ACC112 (cell line): Measurements from ENCODE around the gene LHX3.
A peak's percentile ranks its signal among the peaks of the same experiment; 100 is the strongest.

Experiments
- H2AFZ ChIP-seq: fragments of 200-600 bp; sonication (generic); one replicate; pipeline ENCODE4 v1.6.0; 2017; ENCODE audit warnings: antibody characterized with exemption, low read length; ENCODE audit not compliant: unreplicated experiment
- H3K27ac ChIP-seq: fragments of 200-600 bp; sonication (generic); 2 replicates; pipeline ENCODE4 v1.5.1; 2014; ENCODE audit warnings: low read depth, mild to moderate bottlenecking, antibody characterized with exemption, low read length, moderate library complexity
- H3K27me3 ChIP-seq: fragments of 200-600 bp; sonication (generic); 2 replicates; pipeline ENCODE4 v1.6.1; 2014; ENCODE audit warnings: mild to moderate bottlenecking, antibody characterized with exemption, low read length, moderate library complexity, mixed read lengths; ENCODE audit not compliant: insufficient read depth
- H3K36me3 ChIP-seq: fragments of 200-600 bp; sonication (generic); 2 replicates; pipeline ENCODE4 v1.6.1; 2016; ENCODE audit warnings: mild to moderate bottlenecking, antibody characterized with exemption, low read length, moderate library complexity, mixed read lengths; ENCODE audit not compliant: insufficient read depth
- H3K4me1 ChIP-seq: fragments of 200-600 bp; sonication (generic); one replicate; pipeline ENCODE4 v1.6.1; 2016; ENCODE audit warnings: low read length, mixed read lengths; ENCODE audit not compliant: insufficient read depth, unreplicated experiment, control insufficient read depth
- H3K4me3 ChIP-seq: fragments of 200-600 bp; sonication (generic); 2 replicates; pipeline ENCODE4 v1.5.1; 2014; ENCODE audit warnings: mild to moderate bottlenecking, low read depth, low read length
- H3K79me2 ChIP-seq: fragments of 200-600 bp; sonication (generic); one replicate; pipeline ENCODE4 v1.6.0; 2016; ENCODE audit warnings: low read length; ENCODE audit not compliant: control insufficient read depth, unreplicated experiment, insufficient read depth

Gene LHX3

DNA sequence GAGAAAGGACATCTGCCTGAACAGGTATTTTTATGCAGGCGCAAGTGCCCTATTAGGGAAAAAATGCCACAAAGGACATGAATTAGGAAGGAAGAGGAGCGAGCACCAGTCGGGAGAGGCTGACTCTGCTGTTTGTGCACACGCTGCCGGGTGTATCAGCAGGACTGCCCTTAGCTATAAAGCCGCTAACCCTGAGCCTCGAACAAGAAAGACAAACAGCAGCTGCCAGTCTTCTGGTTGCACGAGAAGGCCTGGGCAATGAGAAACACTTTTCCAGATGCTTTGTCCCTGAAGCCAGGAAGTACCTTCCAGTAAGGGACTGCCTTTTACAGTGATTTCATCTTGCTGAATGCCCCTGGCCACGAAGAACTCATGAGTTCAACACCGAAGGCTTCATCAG is 28.0 kb upstream of the LHX3 start:
- Histone ChIP-seq H3K27me3 (no peaks in the 10 kb centered on the region), H3K4me3 (no peak overlapping the region), H3K79me2 (peaks cover 3% of the 10 kb centered on the region), H2AFZ (no peak overlapping the region), H3K4me1 (peaks cover 14% of the 10 kb centered on the region), H3K36me3 (no peaks in the 10 kb centered on the region), H3K27ac (no peak overlapping the region)

DNA sequence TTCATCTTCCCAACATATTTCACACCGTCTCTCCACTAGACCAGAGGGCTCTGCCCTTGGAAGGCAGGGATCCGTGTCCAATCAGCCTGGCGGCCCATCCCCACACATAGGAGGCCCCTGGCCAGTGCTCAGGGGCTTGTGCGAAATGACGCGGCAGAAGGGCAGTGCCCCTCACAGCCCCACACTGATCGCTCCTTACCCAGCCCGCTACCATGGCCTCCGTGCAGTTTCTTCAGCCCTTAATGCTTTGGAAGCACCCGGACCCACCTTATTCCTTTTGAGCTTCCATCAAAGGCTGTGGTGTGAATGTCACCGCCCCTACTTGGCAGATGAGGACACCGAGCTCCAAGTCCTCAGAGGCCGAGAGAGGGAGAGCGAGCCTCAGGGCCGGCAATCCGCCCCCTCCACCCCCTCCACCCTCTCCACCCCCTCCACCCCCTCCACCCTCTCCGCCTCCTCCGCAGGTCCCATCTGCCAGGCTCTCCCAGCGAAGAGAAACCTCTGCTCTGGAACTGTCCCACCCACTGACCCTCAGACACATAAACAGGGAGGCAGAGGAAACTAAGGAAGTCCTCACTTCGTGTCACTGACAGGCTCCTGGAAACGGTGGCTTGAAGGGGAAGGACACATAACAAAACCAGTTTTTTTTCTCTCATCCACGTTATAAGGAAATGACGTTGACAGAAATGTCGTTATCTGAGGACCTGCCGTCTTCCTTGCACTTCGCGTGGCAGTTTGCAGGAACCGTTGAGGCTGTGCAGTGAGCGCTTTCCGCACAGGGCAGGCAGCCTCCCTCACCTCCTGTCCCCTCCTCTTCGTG is 26.8 kb upstream of the LHX3 start:
- Histone ChIP-seq H3K4me3 (no peak overlapping the region), H3K79me2 (peaks cover 3% of the 10 kb centered on the region), H3K4me1 (peaks cover 17% of the 10 kb centered on the region), H3K27ac (no peak overlapping the region), H2AFZ (no peak overlapping the region), H3K27me3 (no peaks in the 10 kb centered on the region), H3K36me3 (no peaks in the 10 kb centered on the region)

DNA sequence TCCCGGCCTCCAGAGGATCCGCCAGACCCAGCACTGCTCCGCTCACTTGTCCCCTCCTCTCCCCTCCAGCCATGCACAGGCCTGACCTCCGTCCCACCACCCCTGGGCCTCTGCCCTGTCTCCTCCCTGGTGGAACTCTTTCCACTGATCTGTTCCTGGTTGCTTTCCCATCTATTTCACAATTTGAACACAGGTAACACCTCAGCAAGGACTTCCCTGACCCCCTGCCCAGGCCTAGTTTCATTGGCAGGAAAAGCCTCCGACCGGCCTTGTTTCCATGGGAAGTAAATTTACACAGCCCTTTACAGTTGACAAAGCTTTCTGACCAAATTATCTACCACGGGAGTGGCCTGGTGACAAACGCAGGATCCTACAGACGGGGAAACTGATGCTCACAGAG is 25.8 kb upstream of the LHX3 start:
- H2AFZ ChIP-seq, result no peak overlapping the region
- no peak overlapping the region for H3K27ac ChIP-seq
- peaks cover 17% of the 10 kb centered on the region for H3K4me1 ChIP-seq
- H3K36me3 ChIP-seq, result no peaks in the 10 kb centered on the region
- no peaks in the 10 kb centered on the region for H3K27me3 ChIP-seq
- H3K4me3 ChIP-seq, result no peak overlapping the region
- peaks cover 10% of the 10 kb centered on the region for H3K79me2 ChIP-seq

DNA sequence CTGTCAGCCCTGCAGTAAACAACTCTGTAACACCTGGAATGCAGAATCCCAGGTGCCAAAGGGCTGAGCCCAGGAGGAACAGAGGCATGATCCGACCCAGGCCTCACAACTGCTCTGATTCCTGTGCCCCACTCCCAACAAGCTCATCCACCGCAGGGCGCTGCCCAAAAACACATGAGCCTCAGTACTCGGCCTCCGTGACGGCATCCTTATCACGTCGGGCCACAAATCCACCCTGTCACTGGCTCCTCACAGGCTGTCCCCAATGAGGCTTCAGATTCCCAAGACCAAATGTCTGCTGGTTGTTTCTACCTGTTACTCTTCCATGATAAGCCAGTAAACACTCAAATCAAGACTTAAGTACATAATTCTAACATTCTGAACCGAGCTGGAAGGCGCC is 25.4 kb upstream of the LHX3 start:
- Histone ChIP-seq H3K79me2 (peaks cover 14% of the 10 kb centered on the region), H3K4me3 (no peak overlapping the region), H3K36me3 (no peaks in the 10 kb centered on the region), H2AFZ (no peak overlapping the region), H3K27ac (no peak overlapping the region), H3K27me3 (no peaks in the 10 kb centered on the region), H3K4me1 (peaks cover 17% of the 10 kb centered on the region)

DNA sequence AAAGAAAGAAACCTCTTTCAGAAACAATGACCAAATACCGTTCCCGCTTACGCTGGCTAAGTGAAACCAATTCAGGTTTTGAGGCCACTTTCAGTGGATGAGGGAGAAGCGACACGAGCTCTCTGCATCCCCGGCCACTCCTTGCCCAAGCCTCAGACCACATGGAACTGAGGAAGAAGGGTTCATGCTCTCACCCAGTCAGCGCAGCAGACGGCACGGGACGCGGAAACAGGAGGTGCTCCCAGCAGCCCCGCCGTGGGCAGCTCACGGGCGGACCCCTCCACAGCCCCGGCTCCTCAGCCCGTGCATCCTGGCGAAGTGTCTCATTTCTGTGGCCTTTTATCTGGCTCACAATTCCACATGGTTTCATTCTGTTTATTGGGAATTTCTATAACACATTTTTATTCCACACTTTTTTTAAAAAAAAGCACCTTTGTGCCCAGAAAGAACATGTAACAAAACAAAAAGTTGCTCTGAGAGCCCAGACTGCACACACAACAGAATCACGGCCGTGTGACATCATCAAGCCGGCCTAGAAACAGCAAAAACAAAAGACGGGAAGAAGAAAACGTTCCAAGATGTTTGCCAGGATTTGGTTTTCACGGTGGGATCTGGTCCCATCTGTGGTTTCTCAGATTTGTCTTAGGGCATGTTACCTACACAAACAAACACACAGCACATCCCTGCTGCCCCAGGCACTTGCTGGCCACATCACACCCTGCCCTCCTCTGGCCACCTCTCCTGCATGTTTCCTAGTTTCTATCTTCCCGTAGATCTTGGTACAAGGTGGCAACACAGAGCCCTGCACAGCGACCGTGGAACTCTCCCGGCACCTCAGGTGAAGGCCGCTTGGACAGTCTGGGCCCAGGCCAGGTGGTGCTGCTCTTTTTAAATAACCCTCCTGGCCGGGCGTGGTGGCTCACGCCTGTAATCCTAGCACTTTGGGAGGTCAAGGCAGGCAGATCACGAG is 24.5 kb upstream of the LHX3 start:
- no peak overlapping the region for H3K4me3 ChIP-seq
- peaks cover 14% of the 10 kb centered on the region for H3K79me2 ChIP-seq
- no peaks in the 10 kb centered on the region for H3K27me3 ChIP-seq
- no peaks in the 10 kb centered on the region for H3K36me3 ChIP-seq
- no peak overlapping the region for H2AFZ ChIP-seq
- H3K27ac ChIP-seq, result no peak overlapping the region
- peaks cover 17% of the 10 kb centered on the region for H3K4me1 ChIP-seq

DNA sequence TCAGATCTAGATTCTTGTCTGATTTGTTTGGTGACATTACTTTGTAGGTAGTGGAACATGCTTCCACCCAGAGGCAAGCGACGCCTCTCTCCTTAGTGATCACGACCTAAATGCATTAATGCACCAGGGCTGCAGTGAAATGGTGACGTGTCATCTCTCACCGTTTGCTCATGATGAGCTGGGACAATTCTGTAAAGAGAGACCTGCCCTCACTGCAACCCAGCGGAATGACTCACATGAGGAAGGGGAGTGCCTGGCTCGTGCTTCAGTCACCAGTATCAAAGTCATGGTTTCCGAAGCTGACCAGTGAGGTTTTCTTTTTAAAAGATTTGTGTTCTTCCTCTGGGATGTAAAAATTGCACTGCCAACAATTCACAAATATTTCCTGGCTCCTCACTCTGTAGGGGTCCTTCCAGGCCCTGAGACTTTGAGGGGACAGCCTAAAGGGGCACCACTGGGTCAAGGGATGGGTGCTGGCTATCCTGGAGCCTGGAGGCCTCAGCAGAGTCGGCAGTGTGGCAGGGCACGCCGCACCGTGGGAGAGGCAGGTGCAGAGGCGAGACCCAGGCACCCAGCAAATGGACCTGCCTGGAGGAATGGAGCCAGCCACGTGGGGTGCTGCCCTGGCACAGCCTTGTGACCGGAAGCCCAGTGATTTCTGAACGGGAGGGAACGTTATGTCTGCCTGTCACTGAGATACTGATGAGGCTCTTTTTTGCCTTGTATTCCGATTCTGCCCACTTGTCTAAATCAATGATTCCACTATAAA is 23.4 kb upstream of the LHX3 start:
- no peaks in the 10 kb centered on the region for H3K36me3 ChIP-seq
- no peaks in the 10 kb centered on the region for H3K27me3 ChIP-seq

DNA sequence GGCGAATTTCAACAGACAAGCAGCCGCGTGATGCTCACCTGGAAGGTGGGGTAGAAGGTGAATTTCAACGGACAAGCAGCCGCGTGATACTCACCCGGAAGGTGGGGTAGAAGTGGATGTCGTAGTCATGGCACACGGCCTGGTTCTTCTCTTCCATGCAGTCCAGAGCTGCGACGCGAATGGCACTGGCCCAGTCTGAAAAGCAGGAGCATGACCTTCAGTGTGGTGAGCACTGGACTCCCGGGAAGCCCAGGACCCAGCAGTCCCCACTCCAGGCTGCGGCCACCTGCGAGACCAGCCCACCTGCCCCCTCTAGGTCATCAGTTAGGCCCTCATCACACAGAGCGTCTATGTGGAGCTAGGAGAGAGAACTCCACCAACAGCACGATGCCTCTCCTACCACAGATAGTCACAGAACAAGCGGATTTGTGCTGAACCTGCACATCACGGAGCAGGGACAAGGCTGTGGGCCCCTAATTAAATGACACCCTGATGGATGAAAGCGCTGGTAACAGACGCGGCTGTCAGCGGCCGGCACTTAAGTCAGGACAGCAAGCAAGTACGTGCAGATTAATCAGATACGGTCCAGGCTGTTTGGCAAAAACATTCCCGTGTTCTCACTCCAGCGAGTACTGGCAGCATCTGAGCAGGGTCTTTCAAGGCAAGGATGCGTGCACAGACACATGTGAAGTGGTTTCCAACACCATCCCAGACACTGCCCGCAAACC is 21.9 kb upstream of the LHX3 start:
- H3K4me3 ChIP-seq, result no peak overlapping the region
- no peaks in the 10 kb centered on the region for H3K36me3 ChIP-seq
- no peaks in the 10 kb centered on the region for H3K27me3 ChIP-seq
- no peak overlapping the region for H3K27ac ChIP-seq
- peaks cover 17% of the 10 kb centered on the region for H3K4me1 ChIP-seq
- H2AFZ ChIP-seq, result no peak overlapping the region
- H3K79me2 ChIP-seq, result peaks cover 14% of the 10 kb centered on the region

More for the DNA sequence above, 23.4 kb upstream of the LHX3 start:
- Histone ChIP-seq H3K79me2 (peaks cover 14% of the 10 kb centered on the region), H2AFZ (no peak overlapping the region), H3K4me3 (peak overlapping the region; percentile 49; the same call in 1 of the 2 replicates), H3K27ac (peak overlapping the region; percentile 71), H3K4me1 (peaks cover 17% of the 10 kb centered on the region)

DNA sequence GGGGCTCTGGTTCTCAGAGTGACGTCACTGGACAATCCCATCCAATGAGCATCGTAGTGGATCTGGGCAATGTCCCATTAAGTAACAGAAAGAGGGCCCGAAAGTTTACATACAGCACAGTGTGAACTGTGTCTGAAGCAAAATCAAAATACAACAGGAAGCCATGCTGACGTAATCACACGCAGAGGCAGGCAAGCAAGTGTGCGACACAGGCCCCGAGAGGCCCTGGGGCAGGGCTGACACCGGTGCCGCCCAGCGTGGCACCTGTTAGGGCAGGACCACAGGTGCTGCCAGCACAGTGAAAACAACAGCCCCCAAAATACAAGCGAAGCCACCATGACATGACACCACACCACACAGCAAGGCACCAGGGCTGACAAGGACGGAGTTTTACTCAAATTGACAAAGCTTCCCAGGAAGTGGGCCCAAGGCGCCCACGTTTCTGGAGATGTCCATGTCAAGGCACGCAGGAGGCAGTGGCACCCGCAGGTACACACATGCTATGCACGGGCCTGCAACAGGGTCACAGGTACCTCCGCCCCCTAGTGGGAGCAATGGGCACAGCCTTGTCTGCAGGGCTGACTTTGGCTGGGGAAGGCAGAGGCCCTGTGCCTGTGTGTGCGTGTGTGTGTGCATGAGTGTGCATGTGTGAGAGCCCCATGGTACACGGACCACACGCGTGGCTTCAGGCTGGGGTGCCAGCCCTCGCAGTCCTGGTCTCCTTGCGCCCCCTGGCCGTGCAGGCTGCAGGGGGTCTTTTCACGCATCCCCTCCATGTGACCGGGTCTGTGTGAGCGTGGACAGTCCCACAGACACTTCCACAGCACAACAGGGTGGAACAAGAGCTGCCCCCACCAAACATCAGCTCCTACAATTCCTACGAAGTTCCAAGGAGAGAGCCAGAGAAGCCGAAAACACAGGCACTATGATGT is 21.1 kb upstream of the LHX3 start:
- peaks cover 17% of the 10 kb centered on the region for H3K4me1 ChIP-seq
- no peak overlapping the region for H3K27ac ChIP-seq
- peaks cover 14% of the 10 kb centered on the region for H3K79me2 ChIP-seq
- no peak overlapping the region for H3K4me3 ChIP-seq
- no peaks in the 10 kb centered on the region for H3K36me3 ChIP-seq
- no peak overlapping the region for H2AFZ ChIP-seq
- no peaks in the 10 kb centered on the region for H3K27me3 ChIP-seq

DNA sequence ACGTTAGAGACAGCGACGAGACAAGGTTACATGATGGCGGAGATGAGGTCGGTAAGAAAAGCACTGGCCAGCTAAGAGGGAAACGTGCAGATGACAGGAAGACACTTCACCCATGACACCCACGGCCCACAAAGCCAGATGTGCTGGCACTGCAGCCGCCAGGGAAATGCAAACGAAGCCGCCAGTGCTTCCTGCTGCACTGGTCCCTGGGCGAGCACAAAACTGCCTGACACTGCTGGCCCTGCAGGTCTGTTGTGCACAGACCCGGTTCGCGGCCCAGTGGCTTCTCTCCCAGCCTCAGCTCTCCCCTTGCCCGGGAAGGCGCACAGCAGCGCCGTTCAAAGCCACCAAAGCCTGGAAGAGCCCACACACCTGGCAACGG is 20.4 kb upstream of the LHX3 start:
- Histone ChIP-seq H3K79me2 (peaks cover 14% of the 10 kb centered on the region), H2AFZ (no peak overlapping the region), H3K27me3 (no peaks in the 10 kb centered on the region), H3K27ac (no peak overlapping the region), H3K4me3 (no peak overlapping the region), H3K36me3 (no peaks in the 10 kb centered on the region), H3K4me1 (peaks cover 17% of the 10 kb centered on the region)
